ENCODE results near the gene PARM1. TPM values are rescaled to one million over a fixed set of nuclear protein-coding genes. Genes with fewer than 3 reads are reported as not detected.
A peak's percentile ranks its signal among the peaks of the same experiment; 100 is the strongest.

Gene PARM1
- total and polyA plus RNA-seq, 9 of the 15 experiments (the other 6 are each of a cell fraction or from before 2014, with no cell fraction given), result 0.07 TPM; not detected in 8

DNA sequence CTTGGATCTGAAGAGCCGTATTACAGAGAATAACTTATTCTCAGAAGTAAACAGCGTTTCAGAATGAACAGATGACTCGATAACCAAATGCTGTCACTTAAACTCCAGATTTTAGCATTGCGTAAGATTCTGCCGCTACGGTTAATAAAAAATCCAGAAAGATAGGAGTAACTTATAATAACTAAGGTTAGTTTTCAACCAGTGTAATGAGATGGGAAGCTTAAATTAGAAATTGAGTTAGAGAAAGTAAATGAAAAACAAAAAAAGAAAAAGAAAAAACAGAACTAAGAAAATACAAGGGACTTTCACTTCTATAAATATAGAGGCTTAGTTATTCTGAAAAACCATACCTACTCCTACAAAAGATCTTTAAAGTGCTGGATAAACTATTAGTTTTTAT is 13.1 kb upstream of the PARM1 start:
- no peak overlapping the region for H3K4me2 ChIP-seq (ENCODE audit: insufficient read depth, low read length)
- no peak overlapping the region for H2AFZ ChIP-seq (ENCODE audit: low read depth, low read length)
- intact Hi-C loops (cut with micrococcal nuclease), result no loop called here
- no peaks in the 10 kb centered on the region for H3K36me3 ChIP-seq (ENCODE audit: control insufficient read depth, insufficient read depth, low read length)
- no peaks in the 10 kb centered on the region for H3K4me1 ChIP-seq (replicated peaks in 1 of 2; ENCODE audit: control insufficient read depth in 2 of 2, insufficient read depth in 2 of 2, low read length in 2 of 2)
- FAIRE-seq, result no peak
- no peaks in the 10 kb centered on the region; the same call in 1 of the 2 replicates for H4K20me1 ChIP-seq (replicated peaks; ENCODE audit: control insufficient read depth, insufficient read depth, low read length)
- in situ Hi-C loops (cut with MboI), result no loop called here
- no peaks in the 10 kb centered on the region for H3K9me3 ChIP-seq (replicated peaks; ENCODE audit: control insufficient read depth, insufficient read depth, low read depth, low read length)
- no peak overlapping the region for H3K27ac ChIP-seq (ENCODE audit: extremely low read depth, low read depth, low read length)
- 29% methylated on average over 6 of the region's 6 CpGs for WGBS (ENCODE audit: insufficient coverage, low coverage, missing lambda C conversion rate)
- no peaks in the 10 kb centered on the region for H3K9me1 ChIP-seq (ENCODE audit: control insufficient read depth, insufficient read depth, low read length)
- no peak for DNase-seq (ENCODE audit: extremely low read depth in 1 of 4, low spot score in 3 of 4)
- BruUV-seq (replicated peaks), result no TSS peak
- ChIA-PET POLR2A (no interaction called here), CTCF (ENCODE audit: low intra/inter-chr PET ratio) (interaction anchor here (0.6 kb wide), 1 partner anchor 561 kb away, joined by 3 read pairs; no protein-coding TSS in a partner anchor)
- no peak overlapping the region for H3K4me3 ChIP-seq
- H3K9ac ChIP-seq (ENCODE audit: insufficient read depth in 1 of 2, low read depth in 2 of 2, low read length in 2 of 2), result no peak overlapping the region
- no peaks in the 10 kb centered on the region for H3K79me2 ChIP-seq (ENCODE audit: control insufficient read depth, insufficient read depth, low read length)
- ATAC-seq, result no peak
- no peaks in the 10 kb centered on the region; a peak in 1 of 5 replicates for H3K27me3 ChIP-seq (ENCODE audit: control insufficient read depth in 2 of 2, insufficient read depth in 2 of 2, low read length in 2 of 2)
- TF ChIP-seq, protein P1, sequence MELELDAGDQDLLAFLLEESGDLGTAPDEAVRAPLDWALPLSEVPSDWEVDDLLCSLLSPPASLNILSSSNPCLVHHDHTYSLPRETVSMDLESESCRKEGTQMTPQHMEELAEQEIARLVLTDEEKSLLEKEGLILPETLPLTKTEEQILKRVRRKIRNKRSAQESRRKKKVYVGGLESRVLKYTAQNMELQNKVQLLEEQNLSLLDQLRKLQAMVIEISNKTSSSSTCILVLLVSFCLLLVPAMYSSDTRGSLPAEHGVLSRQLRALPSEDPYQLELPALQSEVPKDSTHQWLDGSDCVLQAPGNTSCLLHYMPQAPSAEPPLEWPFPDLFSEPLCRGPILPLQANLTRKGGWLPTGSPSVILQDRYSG (tag; conservative IDR thresholded peaks at IDR 0.05; ENCODE audit: low read depth), result no peak
- TF ChIP-seq, protein P2, sequence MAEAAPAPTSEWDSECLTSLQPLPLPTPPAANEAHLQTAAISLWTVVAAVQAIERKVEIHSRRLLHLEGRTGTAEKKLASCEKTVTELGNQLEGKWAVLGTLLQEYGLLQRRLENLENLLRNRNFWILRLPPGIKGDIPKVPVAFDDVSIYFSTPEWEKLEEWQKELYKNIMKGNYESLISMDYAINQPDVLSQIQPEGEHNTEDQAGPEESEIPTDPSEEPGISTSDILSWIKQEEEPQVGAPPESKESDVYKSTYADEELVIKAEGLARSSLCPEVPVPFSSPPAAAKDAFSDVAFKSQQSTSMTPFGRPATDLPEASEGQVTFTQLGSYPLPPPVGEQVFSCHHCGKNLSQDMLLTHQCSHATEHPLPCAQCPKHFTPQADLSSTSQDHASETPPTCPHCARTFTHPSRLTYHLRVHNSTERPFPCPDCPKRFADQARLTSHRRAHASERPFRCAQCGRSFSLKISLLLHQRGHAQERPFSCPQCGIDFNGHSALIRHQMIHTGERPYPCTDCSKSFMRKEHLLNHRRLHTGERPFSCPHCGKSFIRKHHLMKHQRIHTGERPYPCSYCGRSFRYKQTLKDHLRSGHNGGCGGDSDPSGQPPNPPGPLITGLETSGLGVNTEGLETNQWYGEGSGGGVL (CRISPR knock-in tag; IDR thresholded peaks at IDR 0.05), result no peak
- TF ChIP-seq CEBPG (CRISPR knock-in tag; IDR thresholded peaks at IDR 0.05), result no peak
- peak in 1 of 2 experiments; percentile 63; a peak in 1 of 4 replicates for TF ChIP-seq CEBPG (tag; conservative IDR thresholded peaks at IDR 0.05 in 1 of 2, IDR thresholded peaks at IDR 0.05 in 1 of 2)
- no peak for TF ChIP-seq FUS (optimal IDR thresholded peaks at IDR 0.05; ENCODE audit: low read depth, low read length)
- no peak for TF ChIP-seq STAT5A (IDR thresholded peaks at IDR 0.05; ENCODE audit: borderline replicate concordance, low read length)
- TF ChIP-seq SNRNP70 (optimal IDR thresholded peaks at IDR 0.05; ENCODE audit: low read depth, low read length), result no peak
- TF ChIP-seq, protein P3, sequence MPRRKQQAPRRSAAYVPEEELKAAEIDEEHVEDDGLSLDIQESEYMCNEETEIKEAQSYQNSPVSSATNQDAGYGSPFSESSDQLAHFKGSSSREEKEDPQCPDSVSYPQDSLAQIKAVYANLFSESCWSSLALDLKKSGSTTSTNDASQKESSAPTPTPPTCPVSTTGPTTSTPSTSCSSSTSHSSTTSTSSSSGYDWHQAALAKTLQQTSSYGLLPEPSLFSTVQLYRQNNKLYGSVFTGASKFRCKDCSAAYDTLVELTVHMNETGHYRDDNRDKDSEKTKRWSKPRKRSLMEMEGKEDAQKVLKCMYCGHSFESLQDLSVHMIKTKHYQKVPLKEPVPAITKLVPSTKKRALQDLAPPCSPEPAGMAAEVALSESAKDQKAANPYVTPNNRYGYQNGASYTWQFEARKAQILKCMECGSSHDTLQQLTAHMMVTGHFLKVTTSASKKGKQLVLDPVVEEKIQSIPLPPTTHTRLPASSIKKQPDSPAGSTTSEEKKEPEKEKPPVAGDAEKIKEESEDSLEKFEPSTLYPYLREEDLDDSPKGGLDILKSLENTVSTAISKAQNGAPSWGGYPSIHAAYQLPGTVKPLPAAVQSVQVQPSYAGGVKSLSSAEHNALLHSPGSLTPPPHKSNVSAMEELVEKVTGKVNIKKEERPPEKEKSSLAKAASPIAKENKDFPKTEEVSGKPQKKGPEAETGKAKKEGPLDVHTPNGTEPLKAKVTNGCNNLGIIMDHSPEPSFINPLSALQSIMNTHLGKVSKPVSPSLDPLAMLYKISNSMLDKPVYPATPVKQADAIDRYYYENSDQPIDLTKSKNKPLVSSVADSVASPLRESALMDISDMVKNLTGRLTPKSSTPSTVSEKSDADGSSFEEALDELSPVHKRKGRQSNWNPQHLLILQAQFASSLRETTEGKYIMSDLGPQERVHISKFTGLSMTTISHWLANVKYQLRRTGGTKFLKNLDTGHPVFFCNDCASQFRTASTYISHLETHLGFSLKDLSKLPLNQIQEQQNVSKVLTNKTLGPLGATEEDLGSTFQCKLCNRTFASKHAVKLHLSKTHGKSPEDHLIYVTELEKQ (CRISPR knock-in tag; IDR thresholded peaks at IDR 0.05), result no peak
- no peak for TF ChIP-seq NCOA4 (IDR thresholded peaks at IDR 0.05; ENCODE audit: partially characterized antibody)
- TF ChIP-seq CBX2 (IDR thresholded peaks at IDR 0.05; ENCODE audit: insufficient read depth, low read length, poor library complexity, severe bottlenecking), result no peak
- no peak for TF ChIP-seq NCOA2 (IDR thresholded peaks at IDR 0.05; ENCODE audit: partially characterized antibody in 2 of 2)
- TF ChIP-seq CEBPB (tag; IDR thresholded peaks at IDR 0.05), result peak; percentile 36
- TF ChIP-seq ZKSCAN8 (CRISPR knock-in tag; IDR thresholded peaks at IDR 0.05), result no peak
- no peak for TF ChIP-seq RBBP5 (IDR thresholded peaks at IDR 0.05; ENCODE audit: borderline replicate concordance, insufficient read depth, low read length, poor library complexity, severe bottlenecking)
